Measurements from ENCODE around the gene ANKRD33B.
"Not testable (repeated sequence)": the region's sequence is repeated elsewhere in the genome, so short reads cannot be mapped to it uniquely, and the experiment has no call there.

ANKRD33B gene

DNA sequence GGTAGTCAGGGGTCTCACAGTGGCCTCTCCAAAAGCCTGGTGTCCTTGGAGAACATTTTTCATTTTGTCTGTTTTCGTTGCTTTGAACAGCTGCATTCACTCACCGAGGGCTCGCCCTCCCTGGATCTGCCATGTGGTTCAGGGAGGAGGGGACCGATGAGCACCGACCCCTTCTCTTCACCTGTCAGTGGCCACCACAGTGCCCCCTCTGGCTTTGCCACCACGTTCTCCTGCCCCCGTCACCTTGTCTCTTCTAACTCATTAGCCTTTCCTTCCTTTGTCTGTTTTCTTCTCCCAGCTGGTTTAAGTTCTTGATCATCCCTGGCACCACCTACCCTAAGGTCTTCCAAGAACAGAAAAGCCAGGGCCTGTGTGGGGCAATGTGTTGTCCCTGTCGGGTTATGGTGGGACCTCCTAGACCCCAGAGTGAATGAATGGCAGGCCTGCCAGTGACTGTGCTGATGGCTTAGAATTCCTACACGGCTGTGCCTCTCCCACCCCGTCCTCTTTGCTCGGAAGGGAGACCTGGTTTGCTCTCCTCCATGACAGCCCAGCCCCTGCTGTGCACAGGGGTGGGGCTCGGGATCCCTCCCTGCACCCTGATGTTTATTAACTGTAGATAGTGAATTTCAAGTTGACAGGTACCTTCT lies 90.0 kb downstream of the ANKRD33B start:
- in situ Hi-C loops (cut with MboI; ENCODE audit: low sequenced_read_pairs): no loop called here

GRCh38 chr5:10654566-10654965 lies 90.7 kb downstream of the ANKRD33B start:
- in situ Hi-C loops (cut with MboI; ENCODE audit: low sequenced_read_pairs): no loop called here

DNA sequence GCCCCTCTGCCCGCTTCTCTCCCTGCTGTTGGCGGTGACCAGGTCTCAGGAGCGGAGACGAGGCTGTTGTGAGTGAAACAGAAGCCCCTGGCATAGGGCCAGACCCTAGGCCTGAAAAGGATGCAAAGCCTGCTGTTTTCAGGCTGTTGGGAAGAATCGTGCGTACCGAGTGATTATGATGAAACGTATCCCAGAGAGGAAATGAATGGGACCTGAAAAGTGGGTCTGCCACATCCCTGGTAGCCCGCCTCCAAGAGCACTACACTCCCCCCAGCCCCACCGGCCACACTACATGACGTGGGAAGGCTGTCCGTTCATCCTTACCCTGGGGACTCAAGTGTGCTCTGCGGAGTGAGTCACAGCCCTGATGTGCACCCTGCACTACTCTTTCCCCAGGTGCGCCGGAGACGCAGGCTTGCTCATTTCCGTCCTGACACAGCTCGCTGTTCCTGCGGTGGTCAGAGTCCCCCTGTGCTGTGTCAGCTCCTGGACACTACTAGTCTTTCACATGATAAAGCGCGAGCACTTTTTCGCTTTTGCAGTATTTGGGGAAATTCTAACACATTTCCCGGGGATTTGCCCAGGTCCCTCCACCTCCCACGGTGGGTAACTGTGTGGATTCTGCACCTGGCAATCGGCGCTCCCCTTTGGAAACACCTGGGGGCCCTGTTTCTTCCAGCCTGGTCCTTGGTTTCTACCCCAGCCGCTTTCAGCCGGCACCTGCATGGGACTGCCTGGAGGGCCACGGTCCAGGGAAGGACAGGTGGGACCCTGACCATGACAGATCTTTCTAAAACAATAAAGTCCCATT lies 91.5 kb downstream of the ANKRD33B start:
- in situ Hi-C loops (cut with MboI; ENCODE audit: low sequenced_read_pairs): no loop called here

DNA sequence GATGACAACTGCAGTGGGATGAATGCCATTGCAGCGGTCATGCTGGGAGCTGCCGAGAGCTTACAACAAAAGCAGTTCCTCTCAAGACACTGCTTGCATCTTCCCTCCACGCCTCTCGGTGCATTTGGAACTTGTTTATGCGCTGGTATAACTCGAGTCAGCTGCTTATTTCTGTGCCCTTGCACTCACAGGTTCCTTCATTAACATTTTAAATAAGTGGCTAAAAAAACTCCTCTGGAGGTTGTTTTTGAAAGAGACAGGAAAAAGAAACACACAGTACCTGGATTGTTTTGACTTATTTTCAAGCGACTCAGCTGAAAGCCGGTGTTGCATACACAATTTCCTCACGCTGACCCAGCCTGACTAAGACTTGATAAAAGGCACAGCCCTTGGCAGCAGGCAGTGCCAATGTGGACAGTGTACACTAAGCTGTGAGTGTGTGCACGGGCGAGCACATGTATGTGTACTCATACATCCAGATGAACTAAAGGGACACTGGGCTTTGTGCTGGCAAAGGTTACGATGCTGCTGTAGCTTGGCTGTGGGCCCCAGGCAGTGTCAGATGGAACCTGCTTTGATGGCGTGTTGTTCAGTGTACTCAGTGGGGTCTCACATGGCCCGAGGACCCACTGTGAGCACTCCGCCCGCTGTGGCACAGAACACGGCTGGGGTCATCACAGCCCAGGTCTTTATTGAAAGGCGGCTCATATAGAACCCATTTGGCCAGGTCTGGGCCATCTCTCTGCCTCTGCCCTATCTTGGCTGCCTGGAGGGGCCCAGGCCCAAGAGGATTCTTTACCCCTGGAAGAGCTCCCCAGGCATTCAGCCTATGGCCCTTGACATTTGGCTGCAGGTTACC lies 92.3 kb downstream of the ANKRD33B start:
- in situ Hi-C loops (cut with MboI; ENCODE audit: low sequenced_read_pairs): no loop called here

- in situ Hi-C loops (cut with MboI; ENCODE audit: low sequenced_read_pairs): no loop called here
Measured at GRCh38 chr5:10658265-10658664, 94.4 kb downstream of the ANKRD33B start.

DNA sequence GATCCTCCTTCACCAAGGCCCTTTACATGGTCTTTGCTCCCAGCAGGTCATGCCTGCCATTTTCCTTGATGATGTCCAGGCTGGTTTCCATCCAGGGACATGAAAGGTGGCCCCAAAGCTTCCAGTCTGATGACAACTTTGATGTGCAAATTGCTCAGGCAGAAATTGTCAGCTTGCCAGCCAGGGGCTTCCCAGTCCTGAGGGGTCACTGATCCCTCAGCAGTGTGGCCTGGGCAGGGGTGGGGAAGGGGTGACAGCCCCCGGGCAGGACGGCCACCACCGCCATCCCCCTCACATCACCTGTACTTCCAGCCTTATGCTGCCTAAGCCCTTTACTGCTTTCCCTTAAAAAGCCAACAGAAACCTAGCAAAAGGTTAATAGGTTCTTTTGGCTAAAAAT lies 96.3 kb downstream of the ANKRD33B start:
- in situ Hi-C loops (cut with MboI; ENCODE audit: low sequenced_read_pairs): no loop called here

- in situ Hi-C loops (cut with MboI; ENCODE audit: low sequenced_read_pairs): no loop called here
Measured at GRCh38 chr5:10660720-10661387, 97.0 kb downstream of the ANKRD33B start.

- in situ Hi-C loops (cut with MboI; ENCODE audit: low sequenced_read_pairs): no loop called here
Measured at GRCh38 chr5:10661401-10661800, 97.5 kb downstream of the ANKRD33B start.

DNA sequence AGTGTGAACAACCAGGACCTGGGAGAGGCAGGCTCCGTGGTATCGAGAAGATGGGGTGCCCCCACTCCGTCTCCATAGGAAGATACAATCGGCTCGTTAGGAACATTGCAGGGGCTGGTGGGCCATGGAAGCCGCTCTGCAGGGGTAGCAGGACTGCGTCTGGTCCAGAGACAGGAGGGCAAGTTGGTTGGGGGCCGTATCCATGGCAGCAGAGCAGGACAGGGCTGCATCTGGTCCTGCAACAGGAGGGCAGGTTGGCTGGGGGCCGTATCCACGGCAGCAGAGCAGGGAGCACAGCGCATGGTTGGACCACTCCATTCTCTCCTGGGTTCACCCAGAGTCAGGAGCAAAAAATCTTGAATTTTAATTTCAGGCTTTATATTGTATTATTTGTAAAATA lies 98.2 kb downstream of the ANKRD33B start:
- in situ Hi-C loops (cut with MboI; ENCODE audit: low sequenced_read_pairs): no loop called here

DNA sequence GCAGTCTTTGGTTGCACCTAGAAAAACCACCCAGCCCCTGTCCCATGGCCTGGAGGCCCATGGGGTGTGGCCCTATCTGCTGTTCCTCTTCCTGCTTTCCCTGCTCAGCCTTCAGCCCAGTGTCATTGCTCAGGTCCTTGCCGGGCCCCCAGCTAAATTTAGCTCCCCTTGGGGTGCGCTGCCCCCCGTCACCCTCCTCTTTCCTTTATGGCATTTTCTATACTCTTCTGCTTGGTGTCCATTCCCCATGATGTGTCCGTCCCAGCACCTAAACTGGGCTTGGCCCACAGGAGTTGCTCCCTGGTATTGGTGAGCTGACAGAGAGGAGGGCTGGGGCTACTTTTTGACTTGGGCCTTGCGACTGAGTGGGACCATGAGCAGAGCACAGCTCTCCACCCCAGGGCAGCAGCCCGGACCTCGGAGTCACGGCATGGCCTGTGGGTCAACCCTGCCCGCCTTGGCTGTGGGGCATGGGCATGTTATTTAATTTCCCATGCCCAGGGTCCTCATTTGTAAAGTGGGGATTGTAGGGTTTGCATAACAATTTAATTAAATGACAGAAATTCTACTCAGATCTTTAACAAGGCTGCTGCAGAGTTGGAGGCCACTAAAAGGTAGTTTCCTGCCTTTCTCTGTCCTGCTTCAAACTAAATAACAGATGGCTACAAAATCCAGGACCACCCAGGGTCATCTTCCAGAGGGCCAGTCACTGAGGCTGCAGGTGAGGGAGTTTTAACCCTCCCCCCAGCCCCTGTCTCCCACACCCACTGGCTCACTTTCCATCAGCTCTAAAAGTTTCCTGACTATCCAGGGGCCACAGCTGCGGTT lies 99.0 kb downstream of the ANKRD33B start:
- in situ Hi-C loops (cut with MboI; ENCODE audit: low sequenced_read_pairs): no loop called here

DNA sequence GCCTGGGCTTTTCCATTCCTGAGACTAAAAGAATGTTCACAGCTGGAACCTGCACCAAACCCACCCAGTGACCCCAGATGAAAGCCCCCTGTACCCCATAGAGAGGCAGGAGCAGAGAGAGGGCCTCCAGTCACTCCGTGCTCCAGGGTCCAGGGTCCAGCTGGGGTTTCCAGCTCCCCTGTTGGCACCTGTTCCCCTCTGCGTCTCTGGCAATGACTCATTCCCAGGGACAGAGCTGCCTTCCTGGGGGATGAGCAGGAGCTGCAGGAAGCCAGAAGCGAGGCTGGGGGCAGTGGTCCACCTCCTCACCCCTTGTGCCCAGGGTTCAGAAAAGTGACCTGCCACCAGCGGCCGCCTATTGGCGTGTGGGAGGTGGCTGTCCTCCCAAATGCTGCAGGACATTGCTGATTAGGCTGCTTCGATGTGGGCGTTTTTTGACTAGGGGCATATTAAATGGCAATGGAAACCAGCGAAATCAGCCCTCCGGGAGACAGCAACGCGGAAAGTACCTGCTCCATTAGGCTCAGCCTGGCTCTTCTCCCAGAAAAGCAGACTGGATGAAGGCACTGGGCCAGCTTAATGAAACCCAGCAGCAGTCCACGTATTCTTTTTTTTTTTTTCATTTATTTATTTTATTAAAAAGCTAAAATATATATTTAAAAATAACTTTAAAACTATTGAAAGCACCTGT lies 99.8 kb downstream of the ANKRD33B start:
- in situ Hi-C loops (cut with MboI; ENCODE audit: low sequenced_read_pairs): no loop called here

DNA sequence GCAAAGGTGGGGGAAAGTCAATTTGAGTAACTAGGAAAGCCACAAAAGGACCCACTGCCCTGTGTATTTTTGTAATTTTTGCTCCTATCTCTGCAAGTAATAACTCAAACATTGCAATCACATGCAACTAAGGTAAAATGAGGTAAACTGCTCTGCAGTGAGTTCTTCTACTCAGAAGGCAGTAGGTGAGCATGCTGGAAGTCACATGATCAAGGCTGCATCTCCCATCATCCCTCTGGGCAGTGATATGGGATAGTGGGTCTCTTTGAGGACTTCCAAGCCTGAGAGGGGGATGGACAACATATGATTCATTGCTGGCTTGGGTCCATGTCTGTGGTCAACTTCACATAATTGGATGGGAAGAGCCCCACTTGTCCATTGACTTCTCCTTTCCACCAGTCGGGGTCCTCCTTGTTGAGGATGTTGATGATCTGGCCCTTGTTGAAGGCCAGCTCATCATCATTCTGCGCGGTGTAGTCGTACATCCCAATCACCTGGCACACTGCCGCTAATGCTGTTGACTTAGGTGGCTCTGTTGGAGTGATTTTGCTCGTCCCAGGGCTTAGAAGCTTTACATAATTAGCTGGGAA lies 100.4 kb downstream of the ANKRD33B start:
- in situ Hi-C loops (cut with MboI; ENCODE audit: low sequenced_read_pairs): not testable (repeated sequence)

DNA sequence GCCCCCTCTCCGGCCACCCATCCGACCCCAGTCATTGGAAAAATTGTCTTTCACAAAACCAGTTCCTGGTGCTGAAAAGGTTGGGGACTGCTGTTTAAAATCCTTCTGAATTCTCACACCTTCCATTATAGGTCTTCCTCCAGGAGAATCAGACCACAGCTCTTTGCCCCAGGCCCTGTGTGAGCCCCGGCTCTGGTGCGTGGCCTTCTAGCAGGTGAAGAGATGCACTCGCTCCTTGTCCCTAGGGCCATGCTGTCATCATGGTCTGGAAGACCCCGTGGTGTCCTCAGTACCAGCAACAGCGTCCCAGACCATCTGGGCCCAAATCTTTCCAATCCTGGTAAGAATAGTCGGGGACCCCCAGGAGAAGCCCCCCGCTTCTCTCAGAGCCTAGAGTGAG lies 101.9 kb downstream of the ANKRD33B start:
- in situ Hi-C loops (cut with MboI; ENCODE audit: low sequenced_read_pairs): no loop called here

DNA sequence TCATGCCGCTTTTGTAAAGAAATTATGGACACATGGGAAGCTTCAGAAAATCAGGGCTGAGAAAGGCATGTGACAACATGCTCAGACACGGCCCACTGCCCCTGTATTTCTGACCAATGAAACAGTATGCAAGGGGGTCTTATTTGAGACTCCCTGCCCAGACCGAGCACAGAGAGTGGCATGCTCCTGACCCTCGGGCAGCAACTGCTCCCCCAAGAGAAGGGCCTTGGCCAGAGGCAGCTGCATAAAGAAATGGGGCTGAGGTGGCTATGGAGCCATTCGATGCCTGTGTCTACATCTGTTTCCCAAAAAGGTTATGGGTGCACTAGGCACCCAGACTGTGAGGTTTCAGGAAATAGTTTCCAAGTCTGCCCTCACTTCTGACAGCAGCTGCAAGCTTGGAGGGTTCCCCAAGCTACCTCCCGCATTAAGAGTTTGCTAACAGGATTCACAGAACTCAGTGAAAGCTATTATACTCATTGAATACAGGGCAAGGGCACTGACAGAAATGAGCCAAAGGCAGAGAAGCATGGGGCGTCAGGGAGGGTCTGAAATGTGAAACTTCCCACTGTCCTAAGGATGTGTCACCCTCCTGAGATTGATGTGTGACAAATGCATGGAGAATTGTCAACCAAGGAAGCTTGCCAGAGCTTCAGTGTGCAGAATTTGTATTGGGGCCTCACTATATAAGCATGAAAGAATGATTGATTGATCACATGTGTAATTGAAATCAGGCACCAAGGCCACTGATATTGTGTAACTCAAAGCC lies 102.8 kb downstream of the ANKRD33B start:
- in situ Hi-C loops (cut with MboI; ENCODE audit: low sequenced_read_pairs): no loop called here

GRCh38 chr5:10667431-10668057 lies 103.7 kb downstream of the ANKRD33B start:
- in situ Hi-C loops (cut with MboI; ENCODE audit: low sequenced_read_pairs): no loop called here

DNA sequence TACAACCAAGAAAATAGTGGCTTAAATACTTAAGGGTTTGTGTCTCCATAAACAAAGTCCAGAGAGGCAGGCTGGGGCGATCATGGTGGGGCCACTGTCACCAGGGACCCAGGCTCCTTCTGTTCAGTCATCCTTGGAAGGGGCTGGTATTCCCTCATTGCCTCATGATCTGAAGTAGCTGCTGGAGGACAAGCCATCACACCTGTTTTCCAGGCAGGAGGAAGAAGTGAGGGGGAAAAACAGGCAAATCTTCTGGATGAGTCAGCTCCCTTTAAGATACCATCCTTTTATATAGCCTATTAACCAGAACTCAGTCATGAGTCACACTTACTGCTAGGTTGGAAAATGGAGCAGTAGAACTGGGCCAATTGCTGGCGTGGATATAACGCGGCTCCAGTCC lies 104.8 kb downstream of the ANKRD33B start:
- in situ Hi-C loops (cut with MboI; ENCODE audit: low sequenced_read_pairs): no loop called here

DNA sequence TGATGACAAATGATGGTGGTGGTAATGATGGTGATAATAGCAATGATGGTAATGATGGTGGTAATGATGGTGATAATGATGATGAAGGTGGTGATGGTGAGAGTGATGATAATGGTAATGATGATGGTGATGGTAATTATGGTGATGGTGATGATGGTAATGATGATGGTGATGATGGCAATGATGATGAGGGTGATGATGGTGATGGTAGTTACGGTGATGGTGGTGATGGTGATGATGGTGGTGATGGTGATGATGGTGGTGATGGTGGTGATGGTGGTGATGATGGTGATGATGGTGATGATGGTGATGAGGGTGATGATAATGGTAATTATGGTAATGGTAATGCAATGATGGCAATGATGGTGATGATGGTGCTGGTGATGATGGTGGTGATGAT lies 106.1 kb downstream of the ANKRD33B start:
- in situ Hi-C loops (cut with MboI; ENCODE audit: low sequenced_read_pairs): no loop called here

Measured in HL-60/S4 (cell line).